Transverse colon (tissue), 3 donors: ENCODE results near the gene TRIM61.

Experiments used
- CTCF ChIP-seq, 5 experiments: fragments of 200-600 bp in 3 of 5; fragments of 450-650 bp in 2 of 5; sonication (generic) in 3 of 5; IDR thresholded peaks; 1 replicate in 2 of 5; 2 replicates in 3 of 5; pipeline ENCODE4 v1.5.1; 2016 to 2017; ENCODE audit warnings: antibody characterized with exemption in 5 of 5, inconsistent platforms in 3 of 5, mild to moderate bottlenecking in 2 of 5, moderate library complexity in 1 of 5
- POLR2A ChIP-seq: fragments of 450-650 bp; IDR thresholded peaks from one replicate; pipeline ENCODE4 v1.6.1; 2016; ENCODE audit warnings: antibody characterized with exemption, mild to moderate bottlenecking, moderate library complexity

- TF ChIP-seq CTCF (IDR thresholded peaks at IDR 0.05), result no peak
- TF ChIP-seq POLR2A, result no peak
These were observed at the start of gene TRIM61 for GRCh38 chr4:164977243-164978164.
